H1 (cell line): ENCODE measurements around the gene SMLR1. TPM values are rescaled to one million over a fixed set of nuclear protein-coding genes. Genes with fewer than 3 reads are reported as not detected.

ENCODE experiments used
- polyA plus RNA-seq, 7 experiments: library from polyadenylated mRNA; depleted of rRNA in 3 of 7; stranded (reverse) in 5 of 7; unstranded in 2 of 7; fragments of >200 nt in 5 of 7; fragments of 200-250 nt in 2 of 7; gene quantifications; 1 replicate in 5 of 7; 2 replicates in 1 of 7; 4 replicates in 1 of 7; pipeline versions ENCODE4 v1.2.1 to v1.2.3, GENCODE V29; 2011 to 2013; ENCODE audit warnings: missing spikeins in 2 of 7, mixed read lengths in 2 of 7
- total RNA-seq: library from RNA; stranded (reverse); fragmentation: NEBNext Ultra II Directional; extraction: Animal tissue kit (Norgen Biotek cat#: 25700); gene quantifications from 2 replicates; pipeline ENCODE4 v1.2.1, GENCODE V29; 2021
- TF ChIP-seq, protein P1 (sequence below), 3 experiments: IDR thresholded peaks; 1 replicate in 2 of 3; 2 replicates in 1 of 3; pipeline versions ENCODE4 v1.5.1 to v1.6.1; 2011; ENCODE audit warnings: low read length in 3 of 3, mild to moderate bottlenecking in 3 of 3, inconsistent platforms in 2 of 3, low read depth in 1 of 3, moderate library complexity in 1 of 3; ENCODE audit not compliant: insufficient read depth in 1 of 3; ENCODE audit errors: control extremely low read depth in 1 of 3

SMLR1 gene
- total and polyA plus RNA-seq, 2 of the 8 experiments (the other 6 are each of a cell fraction or from before 2014, with no cell fraction given) = not detected

DNA sequence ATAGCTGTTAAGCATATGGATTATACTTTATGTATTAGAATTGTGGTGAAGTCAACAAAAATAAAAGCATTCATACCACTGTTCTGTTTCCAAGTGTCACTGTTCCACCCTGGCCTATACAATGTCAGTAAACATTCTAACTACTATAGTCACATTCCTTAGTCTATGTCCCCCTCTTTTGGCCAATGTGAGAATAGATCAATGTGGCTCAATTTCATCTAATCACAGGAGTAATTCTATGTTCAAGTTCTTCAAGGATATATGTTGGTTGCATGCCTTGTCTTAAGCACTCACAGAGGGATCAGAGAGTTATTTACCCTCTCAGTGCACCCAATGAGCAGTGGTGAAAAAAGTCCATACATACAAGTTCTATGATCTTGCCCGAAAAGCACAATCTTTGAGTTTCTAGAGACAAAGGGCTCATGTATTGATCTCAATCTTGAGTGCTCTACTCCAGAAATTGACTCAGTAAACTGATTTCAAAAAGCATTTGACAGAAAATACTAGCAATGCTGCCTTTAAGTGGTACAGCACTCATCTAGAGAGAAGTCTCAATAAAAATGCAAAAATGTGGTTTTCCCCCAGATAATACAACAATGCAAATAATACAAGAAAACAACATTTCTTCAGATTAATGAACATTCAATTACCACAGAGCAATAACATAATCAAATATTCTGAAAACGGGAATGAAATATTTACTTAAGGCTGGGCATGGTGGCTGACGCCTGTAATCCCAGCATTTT is 16.5 kb downstream of the SMLR1 start (continued):
- TF ChIP-seq, protein P1, sequence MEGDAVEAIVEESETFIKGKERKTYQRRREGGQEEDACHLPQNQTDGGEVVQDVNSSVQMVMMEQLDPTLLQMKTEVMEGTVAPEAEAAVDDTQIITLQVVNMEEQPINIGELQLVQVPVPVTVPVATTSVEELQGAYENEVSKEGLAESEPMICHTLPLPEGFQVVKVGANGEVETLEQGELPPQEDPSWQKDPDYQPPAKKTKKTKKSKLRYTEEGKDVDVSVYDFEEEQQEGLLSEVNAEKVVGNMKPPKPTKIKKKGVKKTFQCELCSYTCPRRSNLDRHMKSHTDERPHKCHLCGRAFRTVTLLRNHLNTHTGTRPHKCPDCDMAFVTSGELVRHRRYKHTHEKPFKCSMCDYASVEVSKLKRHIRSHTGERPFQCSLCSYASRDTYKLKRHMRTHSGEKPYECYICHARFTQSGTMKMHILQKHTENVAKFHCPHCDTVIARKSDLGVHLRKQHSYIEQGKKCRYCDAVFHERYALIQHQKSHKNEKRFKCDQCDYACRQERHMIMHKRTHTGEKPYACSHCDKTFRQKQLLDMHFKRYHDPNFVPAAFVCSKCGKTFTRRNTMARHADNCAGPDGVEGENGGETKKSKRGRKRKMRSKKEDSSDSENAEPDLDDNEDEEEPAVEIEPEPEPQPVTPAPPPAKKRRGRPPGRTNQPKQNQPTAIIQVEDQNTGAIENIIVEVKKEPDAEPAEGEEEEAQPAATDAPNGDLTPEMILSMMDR (IDR thresholded peaks at IDR 0.05; ENCODE audit: control extremely low read depth in 1 of 3, insufficient read depth in 1 of 3, low read depth in 1 of 3, low read length in 3 of 3) = peak in 2 of 3 experiments; percentile 53 to 77; a peak in 2 of 4 replicates
